HepG2 (cell line): ENCODE measurements around the gene ZNF615. TPM values are rescaled to one million over a fixed set of nuclear protein-coding genes. Genes with fewer than 3 reads are reported as not detected.
A peak's percentile ranks its signal among the peaks of the same experiment; 100 is the strongest.

Experiments
- ASH2L ChIP-seq: fragments of 300-600, 200-600 bp; sonication (generic); IDR thresholded peaks from 2 replicates; pipeline ENCODE4 v1.7.0; 2017; ENCODE audit warnings: low read depth, mild to moderate bottlenecking, moderate library complexity, mixed read lengths, low read length; ENCODE audit not compliant: insufficient read length
- ATF7 ChIP-seq, 2 experiments: fragments of 450-650 bp in 1 of 2; sonication (generic) in 1 of 2; formaldehyde crosslinking in 1 of 2; IDR thresholded peaks; 2 replicates each; pipeline versions ENCODE4 v1.4.0 to v1.6.1; 2016 to 2020; ENCODE audit warnings: antibody characterized with exemption in 1 of 2, mild to moderate bottlenecking in 1 of 2, missing genetic modification reagents in 1 of 2
- CC2D1A ChIP-seq: sonication (generic); formaldehyde crosslinking; IDR thresholded peaks from 2 replicates; pipeline ENCODE4 v1.8.1; 2023; ENCODE audit warnings: mild to moderate bottlenecking, missing genetic modification reagents
- HOXA3 ChIP-seq: sonication (generic); formaldehyde crosslinking; IDR thresholded peaks from 2 replicates; pipeline ENCODE4 v1.5.0; 2020; ENCODE audit warnings: missing genetic modification reagents
- NFE2L1 ChIP-seq: sonication (generic); formaldehyde crosslinking; IDR thresholded peaks from 2 replicates; pipeline ENCODE4 v1.4.0; 2020; ENCODE audit warnings: missing genetic modification reagents, mild to moderate bottlenecking, borderline replicate concordance
- POLR2A ChIP-seq, 2 experiments: IDR thresholded peaks; 2 replicates each; pipeline ENCODE4 v1.6.1; 2011; ENCODE audit warnings: low read depth in 2 of 2, low read length in 2 of 2, mild to moderate bottlenecking in 1 of 2, moderate library complexity in 1 of 2; ENCODE audit not compliant: insufficient read depth in 1 of 2
- RBAK ChIP-seq: sonication (generic); formaldehyde crosslinking; IDR thresholded peaks from 2 replicates; pipeline ENCODE4 v1.5.1; 2020; ENCODE audit warnings: mild to moderate bottlenecking, missing genetic modification reagents
- REL ChIP-seq: sonication (generic); formaldehyde crosslinking; conservative IDR thresholded peaks from 2 replicates; pipeline ENCODE4 v1.8.0; 2022; ENCODE audit warnings: mild to moderate bottlenecking, missing genetic modification reagents, moderate library complexity
- SMARCC2 ChIP-seq: fragments of 450-650 bp; IDR thresholded peaks from 2 replicates; pipeline ENCODE4 v1.6.1; 2017; ENCODE audit warnings: antibody characterized with exemption, mild to moderate bottlenecking
- SNAPC2 ChIP-seq: sonication (generic); formaldehyde crosslinking; IDR thresholded peaks from 2 replicates; pipeline ENCODE4 v1.8.1; 2022; ENCODE audit warnings: mild to moderate bottlenecking, missing genetic modification reagents
- TCF7 ChIP-seq: sonication (generic); IDR thresholded peaks from 2 replicates; pipeline ENCODE4 v1.6.1; 2016; ENCODE audit warnings: antibody characterized with exemption, low read depth
- ZBTB33 ChIP-seq: sonication (generic); formaldehyde crosslinking; IDR thresholded peaks from 2 replicates; pipeline ENCODE4 v1.4.0; 2020; ENCODE audit warnings: missing genetic modification reagents
- ZBTB7A ChIP-seq: sonication (generic); formaldehyde crosslinking; IDR thresholded peaks from 2 replicates; pipeline ENCODE4 v1.8.0; 2022; ENCODE audit warnings: mild to moderate bottlenecking, missing genetic modification reagents
- ZFP91 ChIP-seq: sonication (generic); formaldehyde crosslinking; IDR thresholded peaks from 2 replicates; pipeline ENCODE4 v1.9.0; 2022; ENCODE audit warnings: missing genetic modification reagents, mild to moderate bottlenecking, borderline replicate concordance
- ZNF260 ChIP-seq: sonication (generic); formaldehyde crosslinking; IDR thresholded peaks from 2 replicates; pipeline ENCODE4 v1.4.0; 2020; ENCODE audit warnings: missing genetic modification reagents, low read depth, mild to moderate bottlenecking, borderline replicate concordance
- ZNF350 ChIP-seq: sonication (generic); formaldehyde crosslinking; IDR thresholded peaks from 2 replicates; pipeline ENCODE4 v1.4.0; 2020; ENCODE audit warnings: mild to moderate bottlenecking, low read depth, missing genetic modification reagents, borderline replicate concordance
- ZNF549 ChIP-seq: sonication (generic); formaldehyde crosslinking; IDR thresholded peaks from 2 replicates; pipeline ENCODE4 v1.5.0; 2020; ENCODE audit warnings: missing genetic modification reagents
- ZNF567 ChIP-seq: sonication (generic); formaldehyde crosslinking; IDR thresholded peaks from 2 replicates; pipeline ENCODE4 v1.8.1; 2023; ENCODE audit warnings: mild to moderate bottlenecking, missing genetic modification reagents, borderline replicate concordance
- ZNF788 ChIP-seq: sonication (generic); formaldehyde crosslinking; IDR thresholded peaks from 2 replicates; pipeline ENCODE4 v1.5.0; 2020; ENCODE audit warnings: mild to moderate bottlenecking, missing genetic modification reagents, borderline replicate concordance
- polyA plus RNA-seq, 8 experiments: library from polyadenylated mRNA; depleted of rRNA in 3 of 8; stranded (reverse) in 7 of 8; unstranded in 1 of 8; fragments of >200 nt; fragmentation: Illumina TruSeq in 4 of 8; extraction: Trizol in 4 of 8; gene quantifications; 2 replicates each; pipeline versions ENCODE4 v1.2.1 to v1.2.3, GENCODE V29; 2011 to 2016; ENCODE audit warnings: low read depth in 4 of 8, missing spikeins in 1 of 8, mixed read lengths in 1 of 8; ENCODE audit not compliant: insufficient read depth in 1 of 8
- total RNA-seq, 5 experiments: library from RNA; depleted of rRNA; stranded (reverse); fragments of >200 nt; fragmentation: Illumina TruSeq; extraction: Trizol; gene quantifications; 2 replicates each; pipeline ENCODE4 v1.2.3, GENCODE V29; 2016; ENCODE audit warnings: low read depth in 1 of 5
- TF ChIP-seq, protein P1 (sequence below): sonication (generic); formaldehyde crosslinking; IDR thresholded peaks from 2 replicates; pipeline ENCODE4 v1.8.1; 2023; ENCODE audit warnings: mild to moderate bottlenecking, missing genetic modification reagents
- TF ChIP-seq, protein P2 (sequence below): IDR thresholded peaks from 2 replicates; pipeline ENCODE4 v1.6.1; 2016; ENCODE audit warnings: missing compliant biosample characterization, missing genetic modification reagents, borderline replicate concordance
- TF ChIP-seq, protein P3 (sequence below): sonication (generic); formaldehyde crosslinking; IDR thresholded peaks from 2 replicates; pipeline ENCODE4 v1.5.1; 2020; ENCODE audit warnings: mild to moderate bottlenecking, missing genetic modification reagents, borderline replicate concordance

The ZNF615 gene
- total and polyA plus RNA-seq, 2 of the 13 experiments (the other 11 are each of a cell fraction or from before 2014, with no cell fraction given) = 5.2 to 7.8 TPM

- TF ChIP-seq ZNF549 = no peak
- peak; percentile 82 for TF ChIP-seq ZNF788 (CRISPR knock-in tag)
- peak; percentile 68 for TF ChIP-seq ZBTB7A (CRISPR knock-in tag)
- no peak; the same call in 1 of the 2 replicates for TF ChIP-seq NFE2L1 (CRISPR knock-in tag)
- no peak for TF ChIP-seq ATF7 (IDR thresholded peaks at IDR 0.05)
- peak; percentile 57; the same call in 1 of the 2 replicates for TF ChIP-seq ATF7 (CRISPR knock-in tag; IDR thresholded peaks at IDR 0.05)
- TF ChIP-seq ZNF260 (CRISPR knock-in tag) = no peak
- TF ChIP-seq SMARCC2 = no peak
- TF ChIP-seq, protein P1, sequence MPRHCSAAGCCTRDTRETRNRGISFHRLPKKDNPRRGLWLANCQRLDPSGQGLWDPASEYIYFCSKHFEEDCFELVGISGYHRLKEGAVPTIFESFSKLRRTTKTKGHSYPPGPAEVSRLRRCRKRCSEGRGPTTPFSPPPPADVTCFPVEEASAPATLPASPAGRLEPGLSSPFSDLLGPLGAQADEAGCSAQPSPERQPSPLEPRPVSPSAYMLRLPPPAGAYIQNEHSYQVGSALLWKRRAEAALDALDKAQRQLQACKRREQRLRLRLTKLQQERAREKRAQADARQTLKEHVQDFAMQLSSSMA (CRISPR knock-in tag) = peak; percentile 53; the same call in 1 of the 2 replicates
- TF ChIP-seq, protein P2, sequence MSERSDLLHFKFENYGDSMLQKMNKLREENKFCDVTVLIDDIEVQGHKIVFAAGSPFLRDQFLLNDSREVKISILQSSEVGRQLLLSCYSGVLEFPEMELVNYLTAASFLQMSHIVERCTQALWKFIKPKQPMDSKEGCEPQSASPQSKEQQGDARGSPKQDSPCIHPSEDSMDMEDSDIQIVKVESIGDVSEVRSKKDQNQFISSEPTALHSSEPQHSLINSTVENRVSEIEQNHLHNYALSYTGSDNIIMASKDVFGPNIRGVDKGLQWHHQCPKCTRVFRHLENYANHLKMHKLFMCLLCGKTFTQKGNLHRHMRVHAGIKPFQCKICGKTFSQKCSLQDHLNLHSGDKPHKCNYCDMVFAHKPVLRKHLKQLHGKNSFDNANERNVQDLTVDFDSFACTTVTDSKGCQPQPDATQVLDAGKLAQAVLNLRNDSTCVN (CRISPR knock-in tag) = peak; percentile 67; the same call in 1 of the 2 replicates
- TF ChIP-seq, protein P3, sequence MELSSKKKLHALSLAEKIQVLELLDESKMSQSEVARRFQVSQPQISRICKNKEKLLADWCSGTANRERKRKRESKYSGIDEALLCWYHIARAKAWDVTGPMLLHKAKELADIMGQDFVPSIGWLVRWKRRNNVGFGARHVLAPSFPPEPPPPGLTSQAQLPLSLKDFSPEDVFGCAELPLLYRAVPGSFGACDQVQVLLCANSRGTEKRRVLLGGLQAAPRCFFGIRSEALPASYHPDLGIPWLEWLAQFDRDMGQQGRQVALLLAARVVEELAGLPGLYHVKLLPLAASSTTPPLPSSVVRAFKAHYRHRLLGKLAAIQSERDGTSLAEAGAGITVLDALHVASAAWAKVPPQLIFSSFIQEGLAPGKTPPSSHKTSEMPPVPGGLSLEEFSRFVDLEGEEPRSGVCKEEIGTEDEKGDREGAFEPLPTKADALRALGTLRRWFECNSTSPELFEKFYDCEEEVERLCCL (CRISPR knock-in tag) = no peak
- TF ChIP-seq HOXA3 (CRISPR knock-in tag) = peak; percentile 99
- TF ChIP-seq RBAK = no peak
- TF ChIP-seq TCF7 = no peak
- TF ChIP-seq SNAPC2 (CRISPR knock-in tag) = peak; percentile 79; the same call in 1 of the 2 replicates
- no peak for TF ChIP-seq ZBTB33 (CRISPR knock-in tag)
- TF ChIP-seq ZNF567 (CRISPR knock-in tag) = no peak
- peak; percentile 87 for TF ChIP-seq ASH2L
- no peak; the same call in 1 of the 2 replicates for TF ChIP-seq REL (CRISPR knock-in tag)
- peak; percentile 86 for TF ChIP-seq ZNF350 (CRISPR knock-in tag)
- peak; percentile 84 to 93 for TF ChIP-seq POLR2A (IDR thresholded peaks at IDR 0.05; ENCODE audit: insufficient read depth in 1 of 2, low read depth in 2 of 2, low read length in 2 of 2)
- no peak for TF ChIP-seq CC2D1A (CRISPR knock-in tag)
- peak; percentile 83; the same call in 1 of the 2 replicates for TF ChIP-seq ZFP91 (CRISPR knock-in tag)
These were observed 20.2 kb upstream of the ZNF615 start, which contains the start of gene ZNF614 (continued) for GRCh38 chr19:52028027-52028779.
